H1 (cell line): ENCODE results near the gene SLC11A1. TPM values are rescaled to one million over a fixed set of nuclear protein-coding genes. Genes with fewer than 3 reads are reported as not detected.

Source experiments
- CHD7 ChIP-seq: fragments of 300-600 bp; sonication (generic); IDR thresholded peaks from 2 replicates; pipeline ENCODE4 v1.7.1; 2012; ENCODE audit warnings: low read length, moderate library complexity, mild to moderate bottlenecking, inconsistent platforms; ENCODE audit not compliant: insufficient replicate concordance
- CTCF ChIP-seq, 3 experiments: IDR thresholded peaks; 1 replicate in 2 of 3; 2 replicates in 1 of 3; pipeline versions ENCODE4 v1.5.1 to v1.6.1; 2011; ENCODE audit warnings: low read length in 3 of 3, mild to moderate bottlenecking in 3 of 3, inconsistent platforms in 2 of 3, low read depth in 1 of 3, moderate library complexity in 1 of 3; ENCODE audit not compliant: insufficient read depth in 1 of 3; ENCODE audit errors: control extremely low read depth in 1 of 3
- KDM4A ChIP-seq: IDR thresholded peaks from one replicate; pipeline ENCODE4 v1.7.1; 2012; ENCODE audit warnings: low read depth, mild to moderate bottlenecking, moderate library complexity, low read length, inconsistent platforms; ENCODE audit not compliant: severe bottlenecking
- POU5F1 ChIP-seq: IDR thresholded peaks from 2 replicates; pipeline ENCODE4 v1.6.1; 2011; ENCODE audit warnings: low read depth, mild to moderate bottlenecking, low read length, moderate library complexity
- RBBP5 ChIP-seq: IDR thresholded peaks from 2 replicates; pipeline ENCODE4 v1.7.1; 2012; ENCODE audit warnings: low read depth, mild to moderate bottlenecking, inconsistent platforms, low read length, moderate library complexity, borderline replicate concordance
- RNF2 ChIP-seq: fragments of 200-900, 300-1000 bp; sonication (generic); IDR thresholded peaks from 2 replicates; pipeline ENCODE4 v1.7.1; 2016; ENCODE audit warnings: borderline replicate concordance, low read depth, mild to moderate bottlenecking, antibody characterized with exemption, low read length; ENCODE audit not compliant: poor library complexity, severe bottlenecking; ENCODE audit errors: missing control alignments
- SP1 ChIP-seq: IDR thresholded peaks from 2 replicates; pipeline ENCODE4 v1.6.1; 2011; ENCODE audit warnings: low read depth, low read length
- polyA plus RNA-seq, 7 experiments: library from polyadenylated mRNA; depleted of rRNA in 3 of 7; stranded (reverse) in 5 of 7; unstranded in 2 of 7; fragments of >200 nt in 5 of 7; fragments of 200-250 nt in 2 of 7; gene quantifications; 1 replicate in 5 of 7; 2 replicates in 1 of 7; 4 replicates in 1 of 7; pipeline versions ENCODE4 v1.2.1 to v1.2.3, GENCODE V29; 2011 to 2013; ENCODE audit warnings: missing spikeins in 2 of 7, mixed read lengths in 2 of 7
- total RNA-seq: library from RNA; stranded (reverse); fragmentation: NEBNext Ultra II Directional; extraction: Animal tissue kit (Norgen Biotek cat#: 25700); gene quantifications from 2 replicates; pipeline ENCODE4 v1.2.1, GENCODE V29; 2021

Gene SLC11A1
- total and polyA plus RNA-seq, 2 of the 8 experiments (the other 6 are each of a cell fraction or from before 2014, with no cell fraction given), result 0.20 to 0.43 TPM

- TF ChIP-seq CHD7 (no peak), KDM4A (no peak), RBBP5 (no peak), POU5F1 (no peak), CTCF (IDR thresholded peaks at IDR 0.05; ENCODE audit: control extremely low read depth in 1 of 3, insufficient read depth in 1 of 3, low read depth in 1 of 3, low read length in 3 of 3) (no peak), RNF2 (no peak), SP1 (no peak)
Measured at GRCh38 chr2:218418717-218419458, 36.8 kb downstream of the SLC11A1 start, which contains the start of gene VIL1 (continued).
